Activated naive CD8-positive, alpha-beta T cell treated with anti-CD3 and anti-CD28 coated beads for 36 hours (primary cell): ENCODE data around the gene CEP112. TPM values are rescaled to one million over a fixed set of nuclear protein-coding genes. Genes with fewer than 3 reads are reported as not detected.

Experiments used
- DNase-seq: peaks from one replicate; pipeline ENCODE4 v3.0.0; 2021
- H3K27ac Mint-ChIP-seq: one replicate; pipeline ENCODE4 v1.8.0; 2022; ENCODE audit warnings: mild to moderate bottlenecking, moderate library complexity, mixed read lengths
- H3K27me3 Mint-ChIP-seq: one replicate; pipeline ENCODE4 v1.8.0; 2022; ENCODE audit warnings: mild to moderate bottlenecking, mixed read lengths
- H3K36me3 Mint-ChIP-seq: one replicate; pipeline ENCODE4 v1.8.0; 2021; ENCODE audit warnings: mild to moderate bottlenecking, mixed read lengths
- H3K4me1 Mint-ChIP-seq: one replicate; pipeline ENCODE4 v1.8.0; 2021; ENCODE audit warnings: mixed read lengths
- H3K4me3 Mint-ChIP-seq: one replicate; pipeline ENCODE4 v1.8.0; 2022; ENCODE audit warnings: mild to moderate bottlenecking, moderate library complexity, mixed read lengths
- H3K9me3 Mint-ChIP-seq: one replicate; pipeline ENCODE4 v1.8.0; 2022; ENCODE audit warnings: mixed read lengths
- total RNA-seq, 2 experiments: library from RNA; stranded (reverse); gene quantifications; one replicate each; pipeline ENCODE4 v1.2.3, GENCODE V29; 2021

The CEP112 gene
- total RNA-seq, 2 experiments from 2014 or later, result 0.54 to 1.3 TPM

DNA sequence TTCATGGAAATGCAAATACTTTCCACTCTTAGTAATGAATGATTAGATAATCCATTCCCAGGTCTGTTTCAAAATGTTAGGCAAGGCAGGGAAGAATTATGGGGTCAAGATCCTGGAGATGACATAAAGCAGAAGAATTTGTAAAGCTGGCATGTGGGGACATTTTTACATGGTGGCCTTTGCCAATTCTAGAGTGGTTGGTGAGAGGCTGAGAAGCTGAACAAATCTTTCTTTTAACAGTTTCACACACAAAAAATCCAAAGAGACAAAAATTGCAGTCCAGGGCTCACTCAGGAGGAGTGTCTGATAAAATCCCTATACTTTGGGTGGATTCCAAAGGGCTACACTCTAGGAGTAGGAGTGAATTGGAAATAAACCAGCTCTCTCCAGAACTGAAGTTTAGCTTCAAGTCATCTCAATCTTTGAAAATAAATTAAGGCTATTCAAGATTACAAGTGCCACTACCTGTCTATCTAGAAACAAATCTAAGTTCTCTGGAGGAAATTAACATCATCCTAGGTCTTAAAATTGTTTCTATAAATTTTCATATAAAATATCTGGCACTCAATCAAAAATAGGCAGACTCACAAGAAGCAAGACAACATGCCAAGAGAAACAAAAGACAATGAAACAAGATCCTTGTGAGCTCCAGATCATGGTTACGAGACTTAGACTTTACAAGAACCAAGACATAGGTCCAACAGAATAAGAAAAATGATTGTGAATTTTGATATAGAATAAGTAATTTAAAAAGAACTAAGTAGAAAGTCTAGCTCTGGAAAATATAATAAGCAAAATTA lies 517.5 kb downstream of the CEP112 start:
- Mint-ChIP-seq H3K9me3 (no peaks in the 10 kb centered on the region), H3K36me3 (no peaks in the 10 kb centered on the region), H3K4me1 (no peaks in the 10 kb centered on the region), H3K4me3 (no peak overlapping the region), H3K27me3 (no peaks in the 10 kb centered on the region), H3K27ac (no peak overlapping the region)
- no peak for DNase-seq

DNA sequence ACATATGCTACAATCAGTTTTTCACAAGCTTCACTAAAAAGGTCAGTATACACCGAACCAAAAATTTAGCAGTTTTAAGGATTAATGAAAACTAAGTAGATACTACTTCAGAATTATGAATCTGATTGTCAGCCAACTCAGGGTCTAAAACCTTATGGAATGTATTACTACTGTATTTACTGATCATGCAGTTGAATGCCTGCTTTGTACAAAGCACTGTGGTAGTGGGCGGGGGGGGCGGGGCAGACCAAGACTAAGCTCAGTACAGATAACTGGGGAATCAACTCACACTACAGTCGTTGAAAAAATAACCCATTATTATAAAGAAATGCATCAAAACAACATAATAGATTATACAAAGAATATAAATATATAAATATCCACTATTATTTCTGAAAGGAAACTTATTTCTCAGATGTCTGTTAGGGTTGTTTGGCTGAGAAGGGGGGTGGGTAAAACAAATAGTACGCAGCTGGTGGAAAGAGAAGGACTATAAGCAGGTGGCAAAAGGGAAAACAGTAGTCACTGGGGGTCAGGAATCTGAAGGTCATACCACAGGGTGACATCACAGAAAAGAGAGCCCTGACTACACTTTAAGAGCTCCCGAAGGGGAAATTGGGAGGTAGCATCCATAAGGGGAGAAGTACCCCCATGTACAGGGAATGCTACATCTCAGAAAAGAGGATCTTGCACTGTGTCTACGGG lies 521.1 kb downstream of the CEP112 start:
- Mint-ChIP-seq H3K9me3 (no peaks in the 10 kb centered on the region), H3K4me3 (no peak overlapping the region), H3K27ac (no peak overlapping the region), H3K36me3 (no peaks in the 10 kb centered on the region), H3K27me3 (no peaks in the 10 kb centered on the region), H3K4me1 (no peaks in the 10 kb centered on the region)
- no peak for DNase-seq

- Mint-ChIP-seq H3K4me1 (no peaks in the 10 kb centered on the region), H3K27me3 (no peaks in the 10 kb centered on the region), H3K4me3 (no peak overlapping the region), H3K9me3 (no peaks in the 10 kb centered on the region), H3K27ac (no peak overlapping the region), H3K36me3 (no peaks in the 10 kb centered on the region)
- no peak for DNase-seq
These were observed 523.7 kb downstream of the CEP112 start for GRCh38 chr17:65668211-65668610.

- H3K4me3 Mint-ChIP-seq, result no peak overlapping the region
- DNase-seq, result no peak
- no peaks in the 10 kb centered on the region for H3K27me3 Mint-ChIP-seq
- no peaks in the 10 kb centered on the region for H3K9me3 Mint-ChIP-seq
- no peaks in the 10 kb centered on the region for H3K36me3 Mint-ChIP-seq
- no peaks in the 10 kb centered on the region for H3K4me1 Mint-ChIP-seq
- no peak overlapping the region for H3K27ac Mint-ChIP-seq
These were observed 524.3 kb downstream of the CEP112 start for GRCh38 chr17:65667656-65668055.

DNA sequence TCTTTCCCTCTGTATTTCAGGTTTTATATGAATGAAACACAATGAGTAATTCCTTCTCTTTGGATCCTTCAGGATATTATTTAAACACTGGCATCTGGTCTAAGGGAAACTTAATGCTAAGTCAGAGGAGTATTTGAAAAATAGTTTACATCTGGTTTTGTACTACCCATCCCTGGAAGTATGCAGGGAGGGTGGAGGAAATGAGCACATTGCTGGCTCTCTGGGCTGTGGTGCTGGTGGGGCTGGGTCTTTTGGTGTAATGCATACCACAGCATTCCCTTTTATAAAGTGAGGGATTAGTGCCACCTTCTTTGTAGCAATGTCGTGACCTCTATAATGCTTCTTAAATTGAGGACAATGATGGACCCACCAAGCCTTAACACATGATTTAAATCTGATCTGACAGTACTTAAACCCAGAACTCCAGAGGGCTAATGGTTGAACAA lies 525.0 kb downstream of the CEP112 start:
- no peak overlapping the region for H3K4me3 Mint-ChIP-seq
- H3K9me3 Mint-ChIP-seq, result no peaks in the 10 kb centered on the region
- no peak for DNase-seq
- H3K36me3 Mint-ChIP-seq, result no peaks in the 10 kb centered on the region
- no peaks in the 10 kb centered on the region for H3K27me3 Mint-ChIP-seq
- H3K27ac Mint-ChIP-seq, result no peak overlapping the region
- H3K4me1 Mint-ChIP-seq, result no peaks in the 10 kb centered on the region

GRCh38 chr17:65665966-65666365 lies 526.0 kb downstream of the CEP112 start:
- DNase-seq, result no peak
- Mint-ChIP-seq H3K4me1 (peaks cover 2% of the 10 kb centered on the region), H3K36me3 (no peaks in the 10 kb centered on the region)

GRCh38 chr17:65664696-65665095 lies 527.2 kb downstream of the CEP112 start:
- Mint-ChIP-seq H3K36me3 (no peaks in the 10 kb centered on the region), H3K4me1 (peaks cover 6% of the 10 kb centered on the region), H3K4me3 (no peak overlapping the region), H3K27me3 (peaks cover 7% of the 10 kb centered on the region), H3K9me3 (peaks cover 4% of the 10 kb centered on the region), H3K27ac (no peak overlapping the region)
- no peak for DNase-seq

More at GRCh38 chr17:65665966-65666365, 526.0 kb downstream of the CEP112 start:
- Mint-ChIP-seq H3K27me3 (peaks cover under 1% of the 10 kb centered on the region), H3K9me3 (no peaks in the 10 kb centered on the region), H3K4me3 (no peak overlapping the region), H3K27ac (no peak overlapping the region)

- Mint-ChIP-seq H3K27me3 (peaks cover 7% of the 10 kb centered on the region), H3K27ac (no peak overlapping the region), H3K36me3 (no peaks in the 10 kb centered on the region), H3K4me1 (peaks cover 6% of the 10 kb centered on the region), H3K9me3 (peaks cover 4% of the 10 kb centered on the region), H3K4me3 (no peak overlapping the region)
- DNase-seq, result no peak
These were observed 527.7 kb downstream of the CEP112 start for GRCh38 chr17:65664266-65664665.

- H3K27ac Mint-ChIP-seq, result no peak overlapping the region
- peaks cover 4% of the 10 kb centered on the region for H3K9me3 Mint-ChIP-seq
- no peak for DNase-seq
- no peaks in the 10 kb centered on the region for H3K36me3 Mint-ChIP-seq
- peaks cover 8% of the 10 kb centered on the region for H3K4me1 Mint-ChIP-seq
- no peak overlapping the region for H3K4me3 Mint-ChIP-seq
- H3K27me3 Mint-ChIP-seq, result peaks cover 7% of the 10 kb centered on the region
These were observed 529.7 kb downstream of the CEP112 start for GRCh38 chr17:65662196-65662595.

DNA sequence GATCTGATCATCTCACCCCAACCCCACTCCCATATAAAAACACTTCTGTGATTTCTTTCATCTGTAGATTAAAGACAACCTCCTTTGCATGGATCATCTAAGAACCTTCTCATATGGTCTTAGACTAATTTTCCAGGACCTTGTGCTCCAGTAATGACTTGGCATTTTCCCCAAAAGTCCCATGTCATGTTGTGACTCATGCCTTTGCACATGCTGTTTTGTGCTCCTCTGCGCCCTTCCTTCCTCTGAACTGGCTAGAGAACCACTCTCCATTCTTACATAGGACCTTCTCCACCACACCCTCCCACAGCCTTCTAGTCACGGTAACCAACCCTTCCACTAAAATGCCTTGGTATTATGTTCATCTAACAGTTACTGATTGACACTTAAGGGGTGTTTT lies 531.0 kb downstream of the CEP112 start:
- H3K9me3 Mint-ChIP-seq, result peaks cover 4% of the 10 kb centered on the region
- H3K4me1 Mint-ChIP-seq, result peaks cover 15% of the 10 kb centered on the region
- no peak overlapping the region for H3K4me3 Mint-ChIP-seq
- peaks cover 7% of the 10 kb centered on the region for H3K27me3 Mint-ChIP-seq
- DNase-seq, result no peak
- H3K36me3 Mint-ChIP-seq, result no peaks in the 10 kb centered on the region
- no peak overlapping the region for H3K27ac Mint-ChIP-seq

GRCh38 chr17:65660078-65660477 lies 531.9 kb downstream of the CEP112 start:
- H3K9me3 Mint-ChIP-seq, result peaks cover 4% of the 10 kb centered on the region
- H3K36me3 Mint-ChIP-seq, result no peaks in the 10 kb centered on the region
- H3K27ac Mint-ChIP-seq, result no peak overlapping the region
- peaks cover 7% of the 10 kb centered on the region for H3K27me3 Mint-ChIP-seq
- no peak for DNase-seq
- H3K4me1 Mint-ChIP-seq, result peaks cover 15% of the 10 kb centered on the region
- H3K4me3 Mint-ChIP-seq, result no peak overlapping the region

DNA sequence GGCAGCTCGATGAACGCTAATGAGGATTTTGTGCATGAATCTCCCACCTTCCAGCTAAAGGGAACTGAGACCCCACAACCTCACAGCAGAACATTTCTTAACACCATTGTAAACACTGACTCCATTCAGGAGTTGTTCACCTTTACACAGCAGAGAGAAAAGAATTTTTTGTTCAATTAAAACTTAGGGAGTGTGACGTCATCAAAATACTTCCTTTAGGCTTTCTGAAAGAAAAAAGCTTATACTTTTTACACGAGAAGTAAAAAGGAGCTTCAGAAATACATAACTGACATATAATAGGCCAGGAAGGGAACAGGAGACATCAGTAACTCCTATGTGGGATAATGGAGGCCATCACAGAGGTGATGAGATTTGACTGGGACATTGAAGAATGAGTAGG lies 532.4 kb downstream of the CEP112 start:
- DNase-seq, result no peak
- no peak overlapping the region for H3K27ac Mint-ChIP-seq
- H3K27me3 Mint-ChIP-seq, result peaks cover 7% of the 10 kb centered on the region
- H3K4me1 Mint-ChIP-seq, result peaks cover 15% of the 10 kb centered on the region
- H3K4me3 Mint-ChIP-seq, result no peak overlapping the region
- H3K9me3 Mint-ChIP-seq, result peaks cover 4% of the 10 kb centered on the region
- H3K36me3 Mint-ChIP-seq, result no peaks in the 10 kb centered on the region

DNA sequence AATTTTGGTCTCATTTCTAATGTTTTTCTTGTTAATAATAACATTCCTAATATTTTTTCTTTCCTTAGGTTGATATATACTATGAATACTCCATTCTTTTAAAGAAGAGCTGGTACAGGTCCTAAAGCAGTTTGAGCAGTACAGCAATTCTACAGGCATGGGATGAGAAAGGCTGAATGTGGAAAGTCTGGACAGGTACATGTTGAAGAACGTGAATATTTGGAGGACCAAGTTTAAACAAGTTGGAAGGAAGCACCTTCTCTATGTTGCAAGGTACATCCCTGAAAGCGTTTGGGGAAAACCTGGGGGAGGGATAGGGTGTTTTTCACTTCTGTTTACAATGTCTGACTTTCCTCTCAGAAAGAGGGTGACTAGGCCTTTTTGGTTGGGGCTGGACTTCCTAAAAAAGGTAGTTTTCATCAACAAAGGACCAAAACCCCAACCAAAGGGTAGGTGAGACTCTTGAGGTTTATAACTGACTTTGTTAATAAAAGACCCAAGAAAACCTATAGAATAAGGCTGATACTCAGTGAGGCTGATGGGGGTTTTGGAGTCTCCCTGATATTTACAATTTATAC lies 534.6 kb downstream of the CEP112 start:
- peaks cover 15% of the 10 kb centered on the region for H3K4me1 Mint-ChIP-seq
- DNase-seq, result no peak
- H3K27ac Mint-ChIP-seq, result peak overlapping the region; percentile 21
- peaks cover 7% of the 10 kb centered on the region for H3K27me3 Mint-ChIP-seq
- no peaks in the 10 kb centered on the region for H3K36me3 Mint-ChIP-seq
- H3K4me3 Mint-ChIP-seq, result no peak overlapping the region
- peaks cover 4% of the 10 kb centered on the region for H3K9me3 Mint-ChIP-seq

DNA sequence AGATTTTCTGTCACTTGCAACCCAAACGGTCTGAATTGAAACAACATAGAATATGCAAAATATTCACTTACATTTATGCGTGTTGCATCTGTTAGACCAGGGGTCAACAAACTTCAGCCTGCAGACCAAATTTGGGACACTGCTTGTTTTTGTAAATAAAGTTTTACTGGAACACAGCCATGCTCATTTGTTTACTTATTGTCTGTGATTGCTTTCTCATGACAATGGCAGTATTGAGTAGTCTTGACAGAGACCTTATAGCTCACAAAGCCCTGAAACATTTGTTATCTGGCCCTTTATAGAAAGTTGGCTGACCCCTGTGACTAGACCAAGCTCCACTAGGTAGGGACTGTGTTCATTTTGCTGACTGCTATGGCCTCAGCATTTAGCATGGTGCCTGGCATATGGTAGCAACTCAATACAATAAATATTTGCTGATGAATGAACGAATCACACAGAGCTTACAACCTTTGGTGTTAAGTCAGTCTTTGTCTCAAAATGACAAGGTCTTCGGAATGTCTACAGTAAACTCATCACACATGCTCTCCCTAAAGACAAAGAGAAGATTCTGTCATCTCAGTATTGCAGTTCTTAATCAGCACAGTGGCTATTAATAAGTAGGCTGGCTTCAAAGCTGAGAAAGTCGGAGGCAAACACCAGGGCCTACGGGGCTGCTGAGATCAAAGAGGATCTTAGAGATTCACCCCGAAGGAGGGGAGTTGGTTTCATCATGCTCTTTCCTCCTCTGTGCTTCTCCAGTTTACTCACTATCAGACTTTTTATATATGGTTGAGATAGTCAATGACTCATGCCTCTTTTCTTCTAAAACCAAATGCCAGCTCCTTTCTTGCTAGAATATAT lies 535.3 kb downstream of the CEP112 start:
- peak; percentile 35 for DNase-seq
- Mint-ChIP-seq H3K9me3 (peaks cover 4% of the 10 kb centered on the region), H3K4me1 (peaks cover 15% of the 10 kb centered on the region), H3K27ac (peak overlapping the region; percentile 62), H3K4me3 (no peak overlapping the region), H3K27me3 (peaks cover 7% of the 10 kb centered on the region), H3K36me3 (no peaks in the 10 kb centered on the region)

DNA sequence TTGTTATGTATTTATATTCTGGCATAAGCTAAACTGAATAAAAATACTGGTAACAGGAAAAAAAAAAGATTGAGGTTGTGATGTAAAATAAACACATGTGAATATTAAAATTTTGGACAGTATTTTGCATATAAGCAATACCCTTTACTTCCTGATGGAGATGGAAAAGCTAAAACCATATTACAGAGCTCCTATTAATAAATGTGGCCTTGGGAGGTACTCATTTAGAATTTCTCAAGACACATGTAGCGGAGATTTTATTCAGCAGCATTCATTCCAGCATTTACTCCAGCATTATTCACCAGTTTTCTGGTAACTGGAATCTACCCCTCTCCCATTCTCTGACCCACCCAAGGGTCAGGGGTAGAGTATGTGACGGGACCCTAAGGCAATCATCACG lies 536.2 kb downstream of the CEP112 start:
- no peak for DNase-seq
- H3K4me3 Mint-ChIP-seq, result no peak overlapping the region
- H3K4me1 Mint-ChIP-seq, result peaks cover 10% of the 10 kb centered on the region
- H3K27ac Mint-ChIP-seq, result no peak overlapping the region
- peaks cover 4% of the 10 kb centered on the region for H3K27me3 Mint-ChIP-seq
- H3K36me3 Mint-ChIP-seq, result no peaks in the 10 kb centered on the region
- H3K9me3 Mint-ChIP-seq, result peaks cover 3% of the 10 kb centered on the region
